H9 (cell line): ENCODE measurements around the gene ZBTB9. TPM values are rescaled to one million over a fixed set of nuclear protein-coding genes. Genes with fewer than 3 reads are reported as not detected.

Experiments used
- DNase-seq: peaks from one replicate; pipeline ENCODE4 v3.0.0-alpha.2; 2017
- H2AFZ ChIP-seq: one replicate; pipeline ENCODE4 v1.6.1; 2013; ENCODE audit warnings: mild to moderate bottlenecking, low read length, control low read depth, moderate library complexity
- H2AK5ac ChIP-seq: 2 replicates; pipeline ENCODE4 v1.6.1; 2013; ENCODE audit warnings: low read length, control low read depth, mixed read lengths; ENCODE audit not compliant: insufficient read length
- H2BK120ac ChIP-seq: one replicate; pipeline ENCODE4 v1.6.1; 2013; ENCODE audit warnings: low read depth, mild to moderate bottlenecking, low read length, control low read depth, inconsistent platforms; ENCODE audit not compliant: poor library complexity, severe bottlenecking
- H2BK12ac ChIP-seq: 2 replicates; pipeline ENCODE4 v1.6.1; 2013; ENCODE audit warnings: low read length, control low read depth, mixed read lengths, low read depth; ENCODE audit not compliant: insufficient read length
- H2BK15ac ChIP-seq: 2 replicates; pipeline ENCODE4 v1.6.1; 2013; ENCODE audit warnings: low read depth, low read length, control low read depth
- H2BK20ac ChIP-seq: one replicate; pipeline ENCODE4 v1.6.1; 2013; ENCODE audit warnings: low read depth, mild to moderate bottlenecking, low read length, control low read depth, inconsistent platforms; ENCODE audit not compliant: poor library complexity, severe bottlenecking
- H2BK5ac ChIP-seq: 2 replicates; pipeline ENCODE4 v1.6.1; 2013; ENCODE audit warnings: low read length, control low read depth, mixed read lengths; ENCODE audit not compliant: insufficient read length
- H3K14ac ChIP-seq: 2 replicates; pipeline ENCODE4 v1.6.1; 2013; ENCODE audit warnings: low read length, control low read depth; ENCODE audit not compliant: insufficient read depth
- H3K18ac ChIP-seq: 2 replicates; pipeline ENCODE4 v1.6.1; 2013; ENCODE audit warnings: low read depth, mild to moderate bottlenecking, mixed read lengths, low read length, control low read depth; ENCODE audit not compliant: insufficient read length
- H3K23ac ChIP-seq: 2 replicates; pipeline ENCODE4 v1.6.1; 2013; ENCODE audit warnings: low read length, control low read depth, mixed read lengths, low read depth; ENCODE audit not compliant: insufficient read length
- H3K23me2 ChIP-seq: 2 replicates; pipeline ENCODE4 v1.6.1; 2013; ENCODE audit warnings: low read depth, mild to moderate bottlenecking, mixed read lengths, low read length, control low read depth; ENCODE audit not compliant: insufficient read length, poor library complexity, severe bottlenecking
- H3K27ac ChIP-seq: 2 replicates; pipeline ENCODE4 v1.5.1; 2013; ENCODE audit warnings: low read length, control low read depth, mixed read lengths, low read depth; ENCODE audit not compliant: insufficient read length
- H3K27me3 ChIP-seq: 2 replicates; pipeline ENCODE4 v1.6.1; 2013; ENCODE audit warnings: low read length, control low read depth, inconsistent platforms; ENCODE audit not compliant: insufficient read depth
- H3K4ac ChIP-seq: 2 replicates; pipeline ENCODE4 v1.6.1; 2013; ENCODE audit warnings: low read depth, mild to moderate bottlenecking, control low read depth, inconsistent platforms, low read length, moderate library complexity
- H3K4me1 ChIP-seq: 2 replicates; pipeline ENCODE4 v1.6.1; 2013; ENCODE audit warnings: low read length, control low read depth, inconsistent platforms; ENCODE audit not compliant: insufficient read depth
- H3K4me2 ChIP-seq: 2 replicates; pipeline ENCODE4 v1.6.1; 2013; ENCODE audit warnings: low read length, control low read depth, mixed read lengths; ENCODE audit not compliant: insufficient read length, insufficient read depth
- H3K56ac ChIP-seq: 2 replicates; pipeline ENCODE4 v1.6.1; 2013; ENCODE audit warnings: low read depth, mild to moderate bottlenecking, mixed read lengths, low read length, control low read depth; ENCODE audit not compliant: insufficient read length
- H3K79me1 ChIP-seq: 2 replicates; pipeline ENCODE4 v1.6.1; 2013; ENCODE audit warnings: low read depth, mild to moderate bottlenecking, moderate library complexity, low read length, control low read depth, inconsistent platforms; ENCODE audit not compliant: insufficient read depth, poor library complexity, severe bottlenecking
- H3K79me2 ChIP-seq: 2 replicates; pipeline ENCODE4 v1.6.1; 2013; ENCODE audit warnings: low read length, control low read depth, inconsistent platforms; ENCODE audit not compliant: insufficient read depth
- H3K9ac ChIP-seq: 2 replicates; pipeline ENCODE4 v1.6.1; 2013; ENCODE audit warnings: low read length, control low read depth, mixed read lengths; ENCODE audit not compliant: insufficient read length; ENCODE audit errors: extremely low read depth
- H3K9me3 ChIP-seq: one replicate; pipeline ENCODE4 v1.6.1; 2013; ENCODE audit warnings: low read depth, low read length, inconsistent platforms; ENCODE audit not compliant: control insufficient read depth
- H3T11ph ChIP-seq: one replicate; pipeline ENCODE4 v1.6.1; 2013; ENCODE audit warnings: mild to moderate bottlenecking, low read length, control low read depth, inconsistent platforms
- H4K20me1 ChIP-seq: one replicate; pipeline ENCODE4 v1.6.1; 2013; ENCODE audit not compliant: control insufficient read depth, insufficient read length, insufficient read depth
- H4K5ac ChIP-seq: 2 replicates; pipeline ENCODE4 v1.6.1; 2013; ENCODE audit warnings: low read depth, mild to moderate bottlenecking, mixed read lengths, low read length, control low read depth; ENCODE audit not compliant: insufficient read length
- H4K8ac ChIP-seq: replicated peaks from 2 replicates; pipeline ENCODE4 v1.6.1; 2013; ENCODE audit warnings: low read length, control low read depth, mixed read lengths, low read depth; ENCODE audit not compliant: insufficient read length
- H4K91ac ChIP-seq: 2 replicates; pipeline ENCODE4 v1.6.1; 2013; ENCODE audit warnings: low read depth, mild to moderate bottlenecking, moderate library complexity, mixed read lengths, low read length, control low read depth; ENCODE audit not compliant: insufficient read length
- H3K27ac Mint-ChIP-seq, 3 experiments: 2 replicates in 2 of 3; 3 replicates in 1 of 3; pipeline ENCODE4 v1.8.0; 2020 to 2021; ENCODE audit warnings: mixed read lengths in 3 of 3, mild to moderate bottlenecking in 1 of 3, moderate library complexity in 1 of 3
- H3K27me3 Mint-ChIP-seq: 2 replicates; pipeline ENCODE4 v1.8.0; 2021; ENCODE audit warnings: low read depth, mild to moderate bottlenecking, moderate library complexity, mixed read lengths
- H3K36me3 Mint-ChIP-seq, 3 experiments: 2 replicates in 2 of 3; 3 replicates in 1 of 3; pipeline ENCODE4 v1.8.0; 2020 to 2021; ENCODE audit warnings: low read depth in 3 of 3, mixed read lengths in 3 of 3; ENCODE audit not compliant: insufficient read depth in 1 of 3
- H3K4me1 Mint-ChIP-seq, 2 experiments: 2 replicates each; pipeline ENCODE4 v1.8.0; 2020; ENCODE audit warnings: mixed read lengths in 2 of 2
- H3K4me3 Mint-ChIP-seq, 2 experiments: 2 replicates in 1 of 2; 3 replicates in 1 of 2; pipeline ENCODE4 v1.8.0; 2020 to 2021; ENCODE audit warnings: mild to moderate bottlenecking in 2 of 2, mixed read lengths in 2 of 2, moderate library complexity in 1 of 2
- H3K9me3 Mint-ChIP-seq, 2 experiments: 2 replicates in 1 of 2; 3 replicates in 1 of 2; pipeline ENCODE4 v1.8.0; 2020; ENCODE audit warnings: mild to moderate bottlenecking in 2 of 2, mixed read lengths in 2 of 2, moderate library complexity in 1 of 2
- CTCF ChIP-seq: fragments of 200-600 bp; sonication (generic); conservative IDR thresholded peaks from 3 replicates; pipeline ENCODE4 v1.8.0; 2021; ENCODE audit warnings: antibody characterized with exemption, mild to moderate bottlenecking
- WGBS: extraction: QIAGEN DNeasy Blood & Tissue Kit; methylation state at CpG from one replicate; pipeline ENCODE4 v1.1.7; 2013; ENCODE audit warnings: missing lambda C conversion rate, low lambda C conversion rate, mixed read lengths; ENCODE audit not compliant: insufficient read length; ENCODE audit errors: extremely low coverage; 5-methylcytosine and 5-hydroxymethylcytosine counted together
- total RNA-seq: library from RNA; stranded (reverse); gene quantifications from 2 replicates; pipeline ENCODE4 v1.2.1, GENCODE V29; 2021

The ZBTB9 gene
- total RNA-seq, 1 experiment from 2014 or later, result 53.1 TPM

GRCh38 chr6:33406126-33406525, 48.2 kb upstream of the ZBTB9 start:
- Histone ChIP-seq H4K20me1 (no peaks in the 10 kb centered on the region), H3K23me2 (peaks cover 7% of the 10 kb centered on the region), H4K5ac (no peak overlapping the region), H3T11ph (no peak overlapping the region), H2AFZ (no peak overlapping the region), H3K79me2 (no peaks in the 10 kb centered on the region), H3K4me1 (no peaks in the 10 kb centered on the region), H3K56ac (no peak overlapping the region), H3K18ac (no peak overlapping the region), H3K23ac (no peak overlapping the region), H3K27ac (no peak overlapping the region), H2BK12ac (no peak overlapping the region), H3K9ac (no peak overlapping the region), H2AK5ac (no peak overlapping the region), H2BK15ac (no peak overlapping the region), H4K8ac (no peak overlapping the region), H2BK120ac (no peak overlapping the region), H3K27me3 (no peaks in the 10 kb centered on the region), H2BK20ac (no peak overlapping the region), H2BK5ac (no peak overlapping the region), H3K4me2 (no peak overlapping the region), H3K79me1 (no peaks in the 10 kb centered on the region), H3K4ac (no peak overlapping the region), H3K9me3 (no peaks in the 10 kb centered on the region), H3K14ac (no peak overlapping the region), H4K91ac (no peak overlapping the region)
- H3K4me1 Mint-ChIP-seq, result peaks cover 8 to 14% of the 10 kb centered on the region in 2 experiments
- no peak for DNase-seq
- no peak for TF ChIP-seq CTCF
- H3K36me3 Mint-ChIP-seq, result peaks cover 34 to 71% (median 68%) of the 10 kb centered on the region in 3 experiments; a peak in 6 of 7 replicates
- H3K4me3 Mint-ChIP-seq, result no peak overlapping the region; a peak in 1 of 5 replicates
- H3K27me3 Mint-ChIP-seq, result no peaks in the 10 kb centered on the region; the same call in 1 of the 2 replicates
- H3K27ac Mint-ChIP-seq, result no peak overlapping the region
- no peaks in the 10 kb centered on the region; a peak in 1 of 5 replicates for H3K9me3 Mint-ChIP-seq
- WGBS, result no CpG with 5 or more reads among the region's 17 CpGs
